ENCODE results near the gene PPM1E. TPM values are rescaled to one million over a fixed set of nuclear protein-coding genes. Genes with fewer than 3 reads are reported as not detected.

PPM1E gene
- total and polyA plus RNA-seq, 2 of the 8 experiments (the other 6 are each of a cell fraction or from before 2014, with no cell fraction given): 5.0 to 10.4 TPM

DNA sequence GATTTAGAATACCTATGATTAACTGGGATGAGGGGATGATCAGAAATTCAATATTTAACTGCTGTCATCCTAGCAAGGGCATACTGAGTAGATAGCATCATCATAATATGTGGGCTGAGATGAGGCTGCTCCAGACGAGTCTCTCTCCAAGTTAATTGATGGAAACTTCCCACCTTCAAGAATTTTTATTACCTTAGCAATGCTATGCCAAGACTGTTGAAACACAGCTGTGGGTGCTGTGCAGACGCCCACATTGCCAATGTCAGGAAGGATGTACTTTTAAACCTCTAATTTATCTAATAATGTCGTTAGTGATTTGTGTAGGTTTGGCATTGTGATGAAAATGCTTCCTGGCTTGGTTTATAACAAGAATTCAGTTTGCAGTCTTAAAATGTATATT lies 180.6 kb downstream of the PPM1E start (continued):
- TF ChIP-seq, protein P1, sequence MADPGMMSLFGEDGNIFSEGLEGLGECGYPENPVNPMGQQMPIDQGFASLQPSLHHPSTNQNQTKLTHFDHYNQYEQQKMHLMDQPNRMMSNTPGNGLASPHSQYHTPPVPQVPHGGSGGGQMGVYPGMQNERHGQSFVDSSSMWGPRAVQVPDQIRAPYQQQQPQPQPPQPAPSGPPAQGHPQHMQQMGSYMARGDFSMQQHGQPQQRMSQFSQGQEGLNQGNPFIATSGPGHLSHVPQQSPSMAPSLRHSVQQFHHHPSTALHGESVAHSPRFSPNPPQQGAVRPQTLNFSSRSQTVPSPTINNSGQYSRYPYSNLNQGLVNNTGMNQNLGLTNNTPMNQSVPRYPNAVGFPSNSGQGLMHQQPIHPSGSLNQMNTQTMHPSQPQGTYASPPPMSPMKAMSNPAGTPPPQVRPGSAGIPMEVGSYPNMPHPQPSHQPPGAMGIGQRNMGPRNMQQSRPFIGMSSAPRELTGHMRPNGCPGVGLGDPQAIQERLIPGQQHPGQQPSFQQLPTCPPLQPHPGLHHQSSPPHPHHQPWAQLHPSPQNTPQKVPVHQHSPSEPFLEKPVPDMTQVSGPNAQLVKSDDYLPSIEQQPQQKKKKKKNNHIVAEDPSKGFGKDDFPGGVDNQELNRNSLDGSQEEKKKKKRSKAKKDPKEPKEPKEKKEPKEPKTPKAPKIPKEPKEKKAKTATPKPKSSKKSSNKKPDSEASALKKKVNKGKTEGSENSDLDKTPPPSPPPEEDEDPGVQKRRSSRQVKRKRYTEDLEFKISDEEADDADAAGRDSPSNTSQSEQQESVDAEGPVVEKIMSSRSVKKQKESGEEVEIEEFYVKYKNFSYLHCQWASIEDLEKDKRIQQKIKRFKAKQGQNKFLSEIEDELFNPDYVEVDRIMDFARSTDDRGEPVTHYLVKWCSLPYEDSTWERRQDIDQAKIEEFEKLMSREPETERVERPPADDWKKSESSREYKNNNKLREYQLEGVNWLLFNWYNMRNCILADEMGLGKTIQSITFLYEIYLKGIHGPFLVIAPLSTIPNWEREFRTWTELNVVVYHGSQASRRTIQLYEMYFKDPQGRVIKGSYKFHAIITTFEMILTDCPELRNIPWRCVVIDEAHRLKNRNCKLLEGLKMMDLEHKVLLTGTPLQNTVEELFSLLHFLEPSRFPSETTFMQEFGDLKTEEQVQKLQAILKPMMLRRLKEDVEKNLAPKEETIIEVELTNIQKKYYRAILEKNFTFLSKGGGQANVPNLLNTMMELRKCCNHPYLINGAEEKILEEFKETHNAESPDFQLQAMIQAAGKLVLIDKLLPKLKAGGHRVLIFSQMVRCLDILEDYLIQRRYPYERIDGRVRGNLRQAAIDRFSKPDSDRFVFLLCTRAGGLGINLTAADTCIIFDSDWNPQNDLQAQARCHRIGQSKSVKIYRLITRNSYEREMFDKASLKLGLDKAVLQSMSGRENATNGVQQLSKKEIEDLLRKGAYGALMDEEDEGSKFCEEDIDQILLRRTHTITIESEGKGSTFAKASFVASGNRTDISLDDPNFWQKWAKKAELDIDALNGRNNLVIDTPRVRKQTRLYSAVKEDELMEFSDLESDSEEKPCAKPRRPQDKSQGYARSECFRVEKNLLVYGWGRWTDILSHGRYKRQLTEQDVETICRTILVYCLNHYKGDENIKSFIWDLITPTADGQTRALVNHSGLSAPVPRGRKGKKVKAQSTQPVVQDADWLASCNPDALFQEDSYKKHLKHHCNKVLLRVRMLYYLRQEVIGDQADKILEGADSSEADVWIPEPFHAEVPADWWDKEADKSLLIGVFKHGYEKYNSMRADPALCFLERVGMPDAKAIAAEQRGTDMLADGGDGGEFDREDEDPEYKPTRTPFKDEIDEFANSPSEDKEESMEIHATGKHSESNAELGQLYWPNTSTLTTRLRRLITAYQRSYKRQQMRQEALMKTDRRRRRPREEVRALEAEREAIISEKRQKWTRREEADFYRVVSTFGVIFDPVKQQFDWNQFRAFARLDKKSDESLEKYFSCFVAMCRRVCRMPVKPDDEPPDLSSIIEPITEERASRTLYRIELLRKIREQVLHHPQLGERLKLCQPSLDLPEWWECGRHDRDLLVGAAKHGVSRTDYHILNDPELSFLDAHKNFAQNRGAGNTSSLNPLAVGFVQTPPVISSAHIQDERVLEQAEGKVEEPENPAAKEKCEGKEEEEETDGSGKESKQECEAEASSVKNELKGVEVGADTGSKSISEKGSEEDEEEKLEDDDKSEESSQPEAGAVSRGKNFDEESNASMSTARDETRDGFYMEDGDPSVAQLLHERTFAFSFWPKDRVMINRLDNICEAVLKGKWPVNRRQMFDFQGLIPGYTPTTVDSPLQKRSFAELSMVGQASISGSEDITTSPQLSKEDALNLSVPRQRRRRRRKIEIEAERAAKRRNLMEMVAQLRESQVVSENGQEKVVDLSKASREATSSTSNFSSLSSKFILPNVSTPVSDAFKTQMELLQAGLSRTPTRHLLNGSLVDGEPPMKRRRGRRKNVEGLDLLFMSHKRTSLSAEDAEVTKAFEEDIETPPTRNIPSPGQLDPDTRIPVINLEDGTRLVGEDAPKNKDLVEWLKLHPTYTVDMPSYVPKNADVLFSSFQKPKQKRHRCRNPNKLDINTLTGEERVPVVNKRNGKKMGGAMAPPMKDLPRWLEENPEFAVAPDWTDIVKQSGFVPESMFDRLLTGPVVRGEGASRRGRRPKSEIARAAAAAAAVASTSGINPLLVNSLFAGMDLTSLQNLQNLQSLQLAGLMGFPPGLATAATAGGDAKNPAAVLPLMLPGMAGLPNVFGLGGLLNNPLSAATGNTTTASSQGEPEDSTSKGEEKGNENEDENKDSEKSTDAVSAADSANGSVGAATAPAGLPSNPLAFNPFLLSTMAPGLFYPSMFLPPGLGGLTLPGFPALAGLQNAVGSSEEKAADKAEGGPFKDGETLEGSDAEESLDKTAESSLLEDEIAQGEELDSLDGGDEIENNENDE (IDR thresholded peaks at IDR 0.05; ENCODE audit: insufficient replicate concordance, low read length): no peak
- TF ChIP-seq SUZ12 (IDR thresholded peaks at IDR 0.05; ENCODE audit: low read length): no peak
- TF ChIP-seq, protein P2, sequence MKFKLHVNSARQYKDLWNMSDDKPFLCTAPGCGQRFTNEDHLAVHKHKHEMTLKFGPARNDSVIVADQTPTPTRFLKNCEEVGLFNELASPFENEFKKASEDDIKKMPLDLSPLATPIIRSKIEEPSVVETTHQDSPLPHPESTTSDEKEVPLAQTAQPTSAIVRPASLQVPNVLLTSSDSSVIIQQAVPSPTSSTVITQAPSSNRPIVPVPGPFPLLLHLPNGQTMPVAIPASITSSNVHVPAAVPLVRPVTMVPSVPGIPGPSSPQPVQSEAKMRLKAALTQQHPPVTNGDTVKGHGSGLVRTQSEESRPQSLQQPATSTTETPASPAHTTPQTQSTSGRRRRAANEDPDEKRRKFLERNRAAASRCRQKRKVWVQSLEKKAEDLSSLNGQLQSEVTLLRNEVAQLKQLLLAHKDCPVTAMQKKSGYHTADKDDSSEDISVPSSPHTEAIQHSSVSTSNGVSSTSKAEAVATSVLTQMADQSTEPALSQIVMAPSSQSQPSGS (IDR thresholded peaks at IDR 0.05; ENCODE audit: low read length): no peak
- no peak for TF ChIP-seq CHD1 (IDR thresholded peaks at IDR 0.05; ENCODE audit: low read depth, low read length)
- TF ChIP-seq, protein P3, sequence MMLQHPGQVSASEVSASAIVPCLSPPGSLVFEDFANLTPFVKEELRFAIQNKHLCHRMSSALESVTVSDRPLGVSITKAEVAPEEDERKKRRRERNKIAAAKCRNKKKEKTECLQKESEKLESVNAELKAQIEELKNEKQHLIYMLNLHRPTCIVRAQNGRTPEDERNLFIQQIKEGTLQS (IDR thresholded peaks at IDR 0.05; ENCODE audit: insufficient read depth, low read depth, low read length): no peak
- no peak for TF ChIP-seq SIX5 (IDR thresholded peaks at IDR 0.05; ENCODE audit: low read depth, low read length)
- TF ChIP-seq BACH1 (IDR thresholded peaks at IDR 0.05; ENCODE audit: low read length): no peak
- no peak for TF ChIP-seq GABPA (IDR thresholded peaks at IDR 0.05; ENCODE audit: borderline replicate concordance, insufficient read depth, low read length)
- TF ChIP-seq MAFK (IDR thresholded peaks at IDR 0.05; ENCODE audit: low read depth, low read length): no peak
- no peak for TF ChIP-seq BRCA1 (IDR thresholded peaks at IDR 0.05; ENCODE audit: low read depth, low read length)

Data from H1 (cell line).